Nephron (organoid): Measurements from ENCODE around the gene CDCA4.

ENCODE experiments used
- H3K27ac Mint-ChIP-seq, 3 experiments: 2 replicates each; pipeline ENCODE4 v1.8.0; 2020; ENCODE audit warnings: mixed read lengths in 3 of 3, mild to moderate bottlenecking in 2 of 3, moderate library complexity in 1 of 3
- H3K27me3 Mint-ChIP-seq: 2 replicates; pipeline ENCODE4 v1.8.0; 2021; ENCODE audit warnings: low read depth, mild to moderate bottlenecking, moderate library complexity, mixed read lengths
- H3K36me3 Mint-ChIP-seq: 2 replicates; pipeline ENCODE4 v1.8.0; 2020; ENCODE audit warnings: low read depth, mixed read lengths
- H3K4me1 Mint-ChIP-seq: 2 replicates; pipeline ENCODE4 v1.8.0; 2020; ENCODE audit warnings: mixed read lengths
- H3K4me3 Mint-ChIP-seq, 3 experiments: 2 replicates each; pipeline ENCODE4 v1.8.0; 2020; ENCODE audit warnings: mild to moderate bottlenecking in 3 of 3, mixed read lengths in 3 of 3, moderate library complexity in 2 of 3
- H3K9me3 Mint-ChIP-seq: 2 replicates; pipeline ENCODE4 v1.8.0; 2020; ENCODE audit warnings: mixed read lengths
- TF ChIP-seq, protein P1 (sequence below), 3 experiments: fragments of 200-600 bp; sonication (generic); IDR thresholded peaks; one replicate each; pipeline ENCODE4 v1.5.0; 2021; ENCODE audit warnings: antibody characterized with exemption in 3 of 3; ENCODE audit not compliant: unreplicated experiment in 3 of 3

CDCA4 gene

GRCh38 chr14:104989236-104989950 lies 31.5 kb downstream of the CDCA4 start:
- peaks cover 24% of the 10 kb centered on the region for H3K4me1 Mint-ChIP-seq
- H3K9me3 Mint-ChIP-seq, result no peaks in the 10 kb centered on the region
- no peak overlapping the region for H3K4me3 Mint-ChIP-seq
- TF ChIP-seq, protein P1, sequence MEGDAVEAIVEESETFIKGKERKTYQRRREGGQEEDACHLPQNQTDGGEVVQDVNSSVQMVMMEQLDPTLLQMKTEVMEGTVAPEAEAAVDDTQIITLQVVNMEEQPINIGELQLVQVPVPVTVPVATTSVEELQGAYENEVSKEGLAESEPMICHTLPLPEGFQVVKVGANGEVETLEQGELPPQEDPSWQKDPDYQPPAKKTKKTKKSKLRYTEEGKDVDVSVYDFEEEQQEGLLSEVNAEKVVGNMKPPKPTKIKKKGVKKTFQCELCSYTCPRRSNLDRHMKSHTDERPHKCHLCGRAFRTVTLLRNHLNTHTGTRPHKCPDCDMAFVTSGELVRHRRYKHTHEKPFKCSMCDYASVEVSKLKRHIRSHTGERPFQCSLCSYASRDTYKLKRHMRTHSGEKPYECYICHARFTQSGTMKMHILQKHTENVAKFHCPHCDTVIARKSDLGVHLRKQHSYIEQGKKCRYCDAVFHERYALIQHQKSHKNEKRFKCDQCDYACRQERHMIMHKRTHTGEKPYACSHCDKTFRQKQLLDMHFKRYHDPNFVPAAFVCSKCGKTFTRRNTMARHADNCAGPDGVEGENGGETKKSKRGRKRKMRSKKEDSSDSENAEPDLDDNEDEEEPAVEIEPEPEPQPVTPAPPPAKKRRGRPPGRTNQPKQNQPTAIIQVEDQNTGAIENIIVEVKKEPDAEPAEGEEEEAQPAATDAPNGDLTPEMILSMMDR (IDR thresholded peaks at IDR 0.05; ENCODE audit: unreplicated experiment in 3 of 3), result no peak
- peaks cover 3% of the 10 kb centered on the region for H3K27me3 Mint-ChIP-seq
- peaks cover 23% of the 10 kb centered on the region for H3K36me3 Mint-ChIP-seq
- H3K27ac Mint-ChIP-seq, result no peak overlapping the region

GRCh38 chr14:104986487-104987164 lies 34.3 kb downstream of the CDCA4 start:
- Mint-ChIP-seq H3K4me3 (peak overlapping the region; percentile 74 to 85 (median 82)), H3K27ac (peak overlapping the region in 1 of 3 experiments; percentile 15), H3K9me3 (no peaks in the 10 kb centered on the region), H3K36me3 (no peaks in the 10 kb centered on the region), H3K4me1 (peaks cover 17% of the 10 kb centered on the region), H3K27me3 (peaks cover 3% of the 10 kb centered on the region)
- TF ChIP-seq, protein P1 (IDR thresholded peaks at IDR 0.05; ENCODE audit: unreplicated experiment in 3 of 3), result no peak

DNA sequence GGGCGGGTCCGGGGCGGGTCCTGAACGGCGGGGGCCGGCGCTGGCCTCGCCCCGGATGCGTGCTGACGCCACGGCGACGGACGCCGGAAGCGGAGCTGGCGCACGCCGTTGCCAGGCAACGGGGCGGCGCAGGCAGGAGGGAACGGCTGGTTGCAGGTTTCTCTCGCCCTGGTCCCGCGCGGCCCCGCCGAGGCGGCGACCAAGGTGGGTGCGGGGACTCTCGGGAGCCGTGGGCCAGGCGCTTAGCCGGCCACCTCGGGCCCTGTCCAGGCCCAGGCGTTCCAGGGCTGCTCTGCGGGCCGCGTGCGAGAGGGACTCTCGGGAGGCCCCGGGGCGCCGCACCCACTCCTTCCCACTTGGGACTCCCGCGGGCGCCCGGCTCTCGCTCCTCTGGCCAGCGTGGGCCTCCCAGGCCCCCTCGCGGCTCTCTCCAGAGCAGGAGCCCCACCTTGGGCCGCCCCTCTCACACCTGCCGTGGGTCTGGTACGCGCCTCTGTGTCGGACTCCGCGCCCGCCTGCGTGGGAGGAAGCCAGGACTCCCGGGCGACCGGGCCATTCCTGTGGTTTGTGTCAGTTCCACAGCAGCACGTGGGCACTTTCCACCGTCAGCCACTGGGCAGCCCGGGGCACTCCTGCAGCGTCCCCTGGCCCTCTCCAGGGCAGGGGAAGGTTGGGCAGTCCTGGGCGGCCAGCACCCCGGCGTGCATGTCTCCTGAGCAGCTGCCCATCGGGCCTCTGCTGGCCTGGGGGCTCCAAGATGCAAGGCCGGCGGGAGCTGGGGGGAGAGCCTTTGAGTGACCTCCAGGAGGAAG lies 35.0 kb downstream of the CDCA4 start, which contains the start of gene CLBA1:
TSS of gene CLBA1 (plus strand) at position 114 of the 812 bp plus-strand sequence. CDS start at position 758, 644 bp downstream.
- H3K27ac Mint-ChIP-seq, result peak within 1 kb of the TSS in 2 of 3 experiments; percentile 61 to 88
- peak within 1 kb of the TSS; percentile 83 to 90 (median 86) for H3K4me3 Mint-ChIP-seq
- no peaks in the 10 kb centered on the region for H3K9me3 Mint-ChIP-seq
- H3K36me3 Mint-ChIP-seq, result no peaks in the 10 kb centered on the region
- TF ChIP-seq, protein P1 (IDR thresholded peaks at IDR 0.05; ENCODE audit: unreplicated experiment in 3 of 3), result no peak
- peaks cover 22% of the 10 kb centered on the region for H3K4me1 Mint-ChIP-seq
- H3K27me3 Mint-ChIP-seq, result peaks cover 3% of the 10 kb centered on the region

DNA sequence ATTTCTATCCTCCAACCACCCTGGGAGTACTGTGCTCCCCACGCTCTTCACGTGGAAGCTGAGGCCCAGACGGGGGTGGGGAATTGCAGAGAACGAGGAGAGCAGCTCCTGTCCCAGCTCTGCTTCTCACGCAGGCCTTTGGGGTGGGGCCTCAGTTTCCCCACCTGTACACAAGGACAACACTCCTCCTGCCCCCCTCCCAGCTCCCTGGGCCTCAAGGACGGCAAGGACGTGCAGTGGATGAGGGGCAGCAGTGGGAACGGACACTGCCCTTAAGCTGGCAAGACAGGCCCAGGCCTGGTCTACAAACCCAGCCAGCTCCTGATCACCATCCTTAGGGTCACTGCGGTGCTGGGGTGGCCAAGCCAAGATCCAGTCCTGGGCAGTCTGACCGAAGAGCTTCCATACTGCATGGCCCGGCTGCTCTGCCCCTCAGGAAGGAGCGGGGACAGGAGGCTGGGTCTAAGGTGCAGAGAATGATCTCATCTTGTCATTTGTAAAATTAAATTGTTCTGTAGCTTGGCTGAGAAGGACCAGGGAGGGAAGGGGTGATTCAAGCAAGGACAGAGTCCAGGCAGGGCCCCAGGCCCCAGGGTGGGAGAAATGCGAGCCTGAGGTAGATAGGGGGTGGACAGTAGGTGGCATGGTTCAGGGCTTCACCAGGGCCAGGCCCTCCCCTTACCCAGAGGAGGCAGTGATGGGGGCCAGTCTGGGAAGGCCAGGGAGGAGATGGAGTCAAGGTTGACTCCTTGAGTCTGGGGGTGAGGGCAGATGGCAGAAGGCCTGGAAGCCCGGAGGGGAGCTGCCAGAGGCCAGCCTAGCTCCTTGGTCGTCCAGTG lies 36.6 kb downstream of the CDCA4 start:
- H3K4me1 Mint-ChIP-seq, result peaks cover 29% of the 10 kb centered on the region
- TF ChIP-seq, protein P1 (IDR thresholded peaks at IDR 0.05; ENCODE audit: unreplicated experiment in 3 of 3), result no peak
- H3K27me3 Mint-ChIP-seq, result peaks cover 7% of the 10 kb centered on the region
- no peaks in the 10 kb centered on the region for H3K9me3 Mint-ChIP-seq
- no peaks in the 10 kb centered on the region for H3K36me3 Mint-ChIP-seq
- H3K27ac Mint-ChIP-seq, result peak overlapping the region; percentile 61 to 92 (median 88)
- H3K4me3 Mint-ChIP-seq, result peak overlapping the region; percentile 83 to 90 (median 86)

- Mint-ChIP-seq H3K36me3 (no peaks in the 10 kb centered on the region), H3K4me1 (peaks cover 33% of the 10 kb centered on the region), H3K4me3 (peak overlapping the region in 2 of 3 experiments; percentile 31 to 54), H3K27me3 (peaks cover 12% of the 10 kb centered on the region), H3K9me3 (no peaks in the 10 kb centered on the region), H3K27ac (peak overlapping the region in 2 of 3 experiments; percentile 3 to 23)
- TF ChIP-seq, protein P1 (IDR thresholded peaks at IDR 0.05; ENCODE audit: unreplicated experiment in 3 of 3), result no peak
Measured at GRCh38 chr14:104983231-104983721, 37.6 kb downstream of the CDCA4 start.
